SK-MEL-5 (cell line): ENCODE data around the gene TSPAN9. TPM values are rescaled to one million over a fixed set of nuclear protein-coding genes. Genes with fewer than 3 reads are reported as not detected.

Source experiments
- DNase-seq: peaks from one replicate; pipeline ENCODE4 v3.0.0-alpha.2; 2016; ENCODE audit warnings: low read depth, low spot score
- in situ Hi-C: cut with HindIII; loops from 2 replicates; pipeline ENCODE4 v1.10.0; 2016; ENCODE audit warnings: low sequenced_read_pairs, high pct_unique_total_duplicates, low pct_unique_long_range_greater_than_20kb
- small RNA-seq, 2 experiments: library from RNA; depleted of rRNA; stranded (forward); fragments of <200 nt; gene quantifications; one replicate each; pipeline ENCODE3, GENCODE V24; 2014
- total RNA-seq: library from RNA; depleted of rRNA; stranded (reverse); fragments of >200 nt; shearing (Covaris generic); gene quantifications from 2 replicates; pipeline ENCODE4 v1.2.3, GENCODE V29; 2014; rRNA removed

TSPAN9 gene
- total RNA-seq, 1 experiment from 2014 or later: 14.2 TPM

- in situ Hi-C loops: no loop called here
- DNase-seq: no peak
These were observed 248.6 kb downstream of the TSPAN9 start for GRCh38 chr12:3325736-3326135.

GRCh38 chr12:3326156-3326849, 249.1 kb downstream of the TSPAN9 start:
- DNase-seq: no peak
- in situ Hi-C loops: no loop called here

GRCh38 chr12:3326850-3327780, 249.9 kb downstream of the TSPAN9 start:
- DNase-seq: no peak
- in situ Hi-C loops: no loop called here

GRCh38 chr12:3328081-3328480, 250.9 kb downstream of the TSPAN9 start:
- DNase-seq: no peak
- in situ Hi-C loops: no loop called here

- in situ Hi-C loops: no loop called here
- DNase-seq: no peak
These were observed 251.4 kb downstream of the TSPAN9 start for GRCh38 chr12:3328571-3328970.

- in situ Hi-C loops: no loop called here
- DNase-seq: no peak
These were observed 252.2 kb downstream of the TSPAN9 start for GRCh38 chr12:3329361-3329760.

GRCh38 chr12:3330976-3331510, 253.9 kb downstream of the TSPAN9 start:
- in situ Hi-C loops: no loop called here

GRCh38 chr12:3332188-3332587, 255.0 kb downstream of the TSPAN9 start:
- in situ Hi-C loops: no loop called here
- no peak for DNase-seq

More at GRCh38 chr12:3330976-3331510, 253.9 kb downstream of the TSPAN9 start:
- no peak for DNase-seq

GRCh38 chr12:3333583-3333982, 256.4 kb downstream of the TSPAN9 start:
- DNase-seq: peak; percentile 39
- in situ Hi-C loops: no loop called here

- no peak for DNase-seq
- in situ Hi-C loops: no loop called here
These were observed 256.8 kb downstream of the TSPAN9 start for GRCh38 chr12:3333991-3334391.

GRCh38 chr12:3335078-3335487, 257.9 kb downstream of the TSPAN9 start:
- in situ Hi-C loops: no loop called here
- DNase-seq: no peak

Small RNAs within 50 kb of the gene (small RNA-seq; reads per million reads assigned to genes)
- 0.83 to 38.3 reads per million in 2 experiments for gene AC005912.1
- 0 reads per million in 2 experiments for gene RF00017

Other genes with a start within 250 kb of the TSPAN9 start
- gene NRIP2, start 242.3 kb upstream of the TSPAN9 start, total RNA-seq: 0.05 TPM in 1 of 2 replicates, not detected in the other
- gene TEX52, start 220.3 kb upstream of the TSPAN9 start, total RNA-seq: not detected in 2 replicates
- 21.8 and 28.8 TPM in 2 replicates for gene FOXM1, start 200.2 kb upstream of the TSPAN9 start, total RNA-seq
- gene RHNO1, start 200.2 kb upstream of the TSPAN9 start, total RNA-seq: 34.8 and 40.9 TPM in 2 replicates
- 25.3 and 27.1 TPM in 2 replicates for gene TULP3, start 186.5 kb upstream of the TSPAN9 start, total RNA-seq
- gene TEAD4, start 118.0 kb upstream of the TSPAN9 start, total RNA-seq: 11.9 and 16.2 TPM in 2 replicates